ENCODE measurements around the gene FBXO34. TPM values are rescaled to one million over a fixed set of nuclear protein-coding genes. Genes with fewer than 3 reads are reported as not detected.
A peak's percentile ranks its signal among the peaks of the same experiment; 100 is the strongest.

The FBXO34 gene
- total and polyA plus RNA-seq, 9 of the 15 experiments (the other 6 are each of a cell fraction or from before 2014, with no cell fraction given) = 6.3 to 24.9 (median 16.2) TPM

DNA sequence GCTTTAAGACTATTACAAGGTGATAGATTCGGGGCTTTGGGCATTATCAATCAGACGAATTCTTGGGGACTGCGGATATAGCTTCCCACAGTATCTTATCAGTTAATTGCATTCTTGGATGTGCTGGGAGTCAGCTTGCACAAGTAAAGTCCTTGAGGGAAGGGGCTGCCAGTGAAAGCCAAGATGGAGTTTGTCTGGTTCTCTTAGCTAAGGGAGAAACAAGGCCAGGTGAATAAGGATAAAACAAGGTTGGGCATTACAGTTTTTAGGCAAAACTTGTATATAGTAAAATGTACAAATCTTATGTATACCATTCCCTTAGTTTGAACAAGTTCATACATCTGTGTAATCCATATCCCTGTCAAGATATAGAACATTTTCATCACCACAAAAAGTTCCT, 5.5 kb downstream of the FBXO34 start (continued):
- TF ChIP-seq, protein P1, sequence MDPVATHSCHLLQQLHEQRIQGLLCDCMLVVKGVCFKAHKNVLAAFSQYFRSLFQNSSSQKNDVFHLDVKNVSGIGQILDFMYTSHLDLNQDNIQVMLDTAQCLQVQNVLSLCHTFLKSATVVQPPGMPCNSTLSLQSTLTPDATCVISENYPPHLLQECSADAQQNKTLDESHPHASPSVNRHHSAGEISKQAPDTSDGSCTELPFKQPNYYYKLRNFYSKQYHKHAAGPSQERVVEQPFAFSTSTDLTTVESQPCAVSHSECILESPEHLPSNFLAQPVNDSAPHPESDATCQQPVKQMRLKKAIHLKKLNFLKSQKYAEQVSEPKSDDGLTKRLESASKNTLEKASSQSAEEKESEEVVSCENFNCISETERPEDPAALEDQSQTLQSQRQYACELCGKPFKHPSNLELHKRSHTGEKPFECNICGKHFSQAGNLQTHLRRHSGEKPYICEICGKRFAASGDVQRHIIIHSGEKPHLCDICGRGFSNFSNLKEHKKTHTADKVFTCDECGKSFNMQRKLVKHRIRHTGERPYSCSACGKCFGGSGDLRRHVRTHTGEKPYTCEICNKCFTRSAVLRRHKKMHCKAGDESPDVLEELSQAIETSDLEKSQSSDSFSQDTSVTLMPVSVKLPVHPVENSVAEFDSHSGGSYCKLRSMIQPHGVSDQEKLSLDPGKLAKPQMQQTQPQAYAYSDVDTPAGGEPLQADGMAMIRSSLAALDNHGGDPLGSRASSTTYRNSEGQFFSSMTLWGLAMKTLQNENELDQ (CRISPR knock-in tag; IDR thresholded peaks at IDR 0.05; ENCODE audit: borderline replicate concordance) = no peak
- TF ChIP-seq CREB3 (tag; conservative IDR thresholded peaks at IDR 0.05; ENCODE audit: low read depth) (0 out of 2 replicates have a peak, but pooled peaks have one; percentile 63), CBX8 (IDR thresholded peaks at IDR 0.05; ENCODE audit: borderline replicate concordance, extremely low read depth, low read depth, low read length, poor library complexity, severe bottlenecking) (no peak), ZBTB8A (IDR thresholded peaks at IDR 0.05; ENCODE audit: partially characterized antibody) (no peak), HNRNPH1 (optimal IDR thresholded peaks at IDR 0.05; ENCODE audit: low read depth, low read length) (no peak), RFX5 (IDR thresholded peaks at IDR 0.05; ENCODE audit: low read depth, low read length) (no peak), PURB (CRISPR knock-in tag; IDR thresholded peaks at IDR 0.05; ENCODE audit: low read depth) (no peak), CEBPG (CRISPR knock-in tag; IDR thresholded peaks at IDR 0.05) (no peak), CEBPG (tag; conservative IDR thresholded peaks at IDR 0.05 in 1 of 2, IDR thresholded peaks at IDR 0.05 in 1 of 2) (no peak), LEF1 (IDR thresholded peaks at IDR 0.05) (no peak)
- TF ChIP-seq, protein P2, sequence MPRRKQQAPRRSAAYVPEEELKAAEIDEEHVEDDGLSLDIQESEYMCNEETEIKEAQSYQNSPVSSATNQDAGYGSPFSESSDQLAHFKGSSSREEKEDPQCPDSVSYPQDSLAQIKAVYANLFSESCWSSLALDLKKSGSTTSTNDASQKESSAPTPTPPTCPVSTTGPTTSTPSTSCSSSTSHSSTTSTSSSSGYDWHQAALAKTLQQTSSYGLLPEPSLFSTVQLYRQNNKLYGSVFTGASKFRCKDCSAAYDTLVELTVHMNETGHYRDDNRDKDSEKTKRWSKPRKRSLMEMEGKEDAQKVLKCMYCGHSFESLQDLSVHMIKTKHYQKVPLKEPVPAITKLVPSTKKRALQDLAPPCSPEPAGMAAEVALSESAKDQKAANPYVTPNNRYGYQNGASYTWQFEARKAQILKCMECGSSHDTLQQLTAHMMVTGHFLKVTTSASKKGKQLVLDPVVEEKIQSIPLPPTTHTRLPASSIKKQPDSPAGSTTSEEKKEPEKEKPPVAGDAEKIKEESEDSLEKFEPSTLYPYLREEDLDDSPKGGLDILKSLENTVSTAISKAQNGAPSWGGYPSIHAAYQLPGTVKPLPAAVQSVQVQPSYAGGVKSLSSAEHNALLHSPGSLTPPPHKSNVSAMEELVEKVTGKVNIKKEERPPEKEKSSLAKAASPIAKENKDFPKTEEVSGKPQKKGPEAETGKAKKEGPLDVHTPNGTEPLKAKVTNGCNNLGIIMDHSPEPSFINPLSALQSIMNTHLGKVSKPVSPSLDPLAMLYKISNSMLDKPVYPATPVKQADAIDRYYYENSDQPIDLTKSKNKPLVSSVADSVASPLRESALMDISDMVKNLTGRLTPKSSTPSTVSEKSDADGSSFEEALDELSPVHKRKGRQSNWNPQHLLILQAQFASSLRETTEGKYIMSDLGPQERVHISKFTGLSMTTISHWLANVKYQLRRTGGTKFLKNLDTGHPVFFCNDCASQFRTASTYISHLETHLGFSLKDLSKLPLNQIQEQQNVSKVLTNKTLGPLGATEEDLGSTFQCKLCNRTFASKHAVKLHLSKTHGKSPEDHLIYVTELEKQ (CRISPR knock-in tag; IDR thresholded peaks at IDR 0.05) = no peak
- TF ChIP-seq, protein P3, sequence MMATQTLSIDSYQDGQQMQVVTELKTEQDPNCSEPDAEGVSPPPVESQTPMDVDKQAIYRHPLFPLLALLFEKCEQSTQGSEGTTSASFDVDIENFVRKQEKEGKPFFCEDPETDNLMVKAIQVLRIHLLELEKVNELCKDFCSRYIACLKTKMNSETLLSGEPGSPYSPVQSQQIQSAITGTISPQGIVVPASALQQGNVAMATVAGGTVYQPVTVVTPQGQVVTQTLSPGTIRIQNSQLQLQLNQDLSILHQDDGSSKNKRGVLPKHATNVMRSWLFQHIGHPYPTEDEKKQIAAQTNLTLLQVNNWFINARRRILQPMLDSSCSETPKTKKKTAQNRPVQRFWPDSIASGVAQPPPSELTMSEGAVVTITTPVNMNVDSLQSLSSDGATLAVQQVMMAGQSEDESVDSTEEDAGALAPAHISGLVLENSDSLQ (IDR thresholded peaks at IDR 0.05) = no peak
